Posterior cingulate gyrus (tissue), 11 donors: ENCODE measurements around the gene CLIC1.
"Not testable (repeated sequence)": the region's sequence is repeated elsewhere in the genome, so short reads cannot be mapped to it uniquely, and the experiment has no call there.

Source experiments
- DNase-seq, 10 donors: peaks; one replicate each; pipeline versions ENCODE4 v3.0.0 to v3.0.0-alpha.2; 2020 to 2021; ENCODE audit warnings: mixed read lengths in 3 of 10
- intact Hi-C: fragments of 100-400 bp; cut with DNase I; formaldehyde crosslinking; loops from one replicate; pipeline ENCODE4 v1.15.1; 2023

CLIC1 gene

GRCh38 chr6:31709157-31709556 is 27.2 kb downstream of the CLIC1 start:
- intact Hi-C loops, result loop anchor here (10.0 kb wide), 1 partner anchor 86 kb away; the partner anchor contains the start of gene VARS1
- DNase-seq, result not testable (repeated sequence)

- DNase-seq, result no peak
- intact Hi-C loops, result loop anchor here (10.0 kb wide), 1 partner anchor 87 kb away; the partner anchor contains the start of gene VARS1
Observed at GRCh38 chr6:31708224-31708623, 28.1 kb downstream of the CLIC1 start.

GRCh38 chr6:31707701-31708100 is 28.6 kb downstream of the CLIC1 start:
- peak in 1 of 10 donors; percentile 8 for DNase-seq
- intact Hi-C loops, result loop anchor here (10.0 kb wide), 1 partner anchor 87 kb away; the partner anchor contains the start of gene VARS1

- intact Hi-C loops, result loop anchor here (10.0 kb wide), 1 partner anchor 88 kb away; the partner anchor contains the start of gene VARS1
- peak in 2 of 10 donors; percentile 14 to 40 for DNase-seq
Observed at GRCh38 chr6:31706599-31706998, 29.7 kb downstream of the CLIC1 start, which contains the start of gene LY6G6F. LY6G6F (plus strand) TSS chr6:31706866; CDS start chr6:31706907, 41 bp downstream.

- intact Hi-C loops, result loop anchor here (10.0 kb wide), 1 partner anchor 89 kb away; the partner anchor contains the start of gene VARS1
- DNase-seq, result peak in 1 of 10 donors; percentile 1
Observed at GRCh38 chr6:31705931-31706330, 30.4 kb downstream of the CLIC1 start.

- intact Hi-C loops, result loop anchor here (2.0 to 10.0 kb wide), 2 partner anchors 92 to 160 kb away; partner anchors contain the start of genes NEU1 and VARS1
- DNase-seq, result peak; percentile 96 to 100 (median 98)
Observed at GRCh38 chr6:31702819-31703716, 33.3 kb downstream of the CLIC1 start, which contains the start of gene ABHD16A. ABHD16A (minus strand) TSS chr6:31703324; CDS start chr6:31703281, 43 bp downstream.

- intact Hi-C loops, result loop anchor here (2.0 to 10.0 kb wide), 2 partner anchors 92 to 160 kb away; partner anchors contain the start of genes NEU1 and VARS1
- DNase-seq, result peak in 1 of 10 donors; percentile 5
Observed at GRCh38 chr6:31702405-31702818, 33.9 kb downstream of the CLIC1 start.

- peak in 1 of 10 donors; percentile 74 for DNase-seq
- intact Hi-C loops, result loop anchor here (2.0 to 10.0 kb wide), 2 partner anchors 93 to 161 kb away; partner anchors contain the start of genes NEU1 and VARS1
Observed at GRCh38 chr6:31701666-31702404, 34.5 kb downstream of the CLIC1 start.

- intact Hi-C loops, result loop anchor here (10.0 kb wide), 1 partner anchor 94 kb away; the partner anchor contains the start of gene VARS1
- no peak for DNase-seq
Observed at GRCh38 chr6:31700740-31701401, 35.5 kb downstream of the CLIC1 start.

- intact Hi-C loops, result no loop called here
- peak in 1 of 10 donors; percentile 20 for DNase-seq
Observed at GRCh38 chr6:31697555-31697954, 38.8 kb downstream of the CLIC1 start.

- intact Hi-C loops, result no loop called here
- DNase-seq, result peak in 2 of 10 donors; percentile 19 to 43
Observed at GRCh38 chr6:31693535-31693934, 42.8 kb downstream of the CLIC1 start.

- intact Hi-C loops, result no loop called here
Observed at GRCh38 chr6:31692886-31693285, 43.4 kb downstream of the CLIC1 start.

GRCh38 chr6:31692353-31692752 is 44.0 kb downstream of the CLIC1 start:
- peak in 1 of 10 donors; percentile 12 for DNase-seq
- intact Hi-C loops, result no loop called here

More at GRCh38 chr6:31692886-31693285, 43.4 kb downstream of the CLIC1 start:
- DNase-seq, result peak in 2 of 10 donors; percentile 23 to 73

GRCh38 chr6:31691564-31692108 is 44.7 kb downstream of the CLIC1 start:
- intact Hi-C loops, result no loop called here
- peak in 2 of 10 donors; percentile 34 to 35 for DNase-seq

GRCh38 chr6:31691078-31691463 is 45.3 kb downstream of the CLIC1 start:
- intact Hi-C loops, result no loop called here
- DNase-seq, result peak in 2 of 10 donors; percentile 6 to 22

- DNase-seq, result no peak
- intact Hi-C loops, result no loop called here
Observed at GRCh38 chr6:31690231-31691077, 45.9 kb downstream of the CLIC1 start.

- peak in 1 of 10 donors; percentile 43 for DNase-seq
- intact Hi-C loops, result no loop called here
Observed at GRCh38 chr6:31689249-31690110, 46.9 kb downstream of the CLIC1 start.
